A549 (cell line): Measurements from ENCODE around the gene PSMB1. TPM values are rescaled to one million over a fixed set of nuclear protein-coding genes. Genes with fewer than 3 reads are reported as not detected.

Experiments
- ATAC-seq, 2 experiments: fragments of 200-7000 bp in 1 of 2; fragments of >200 bp in 1 of 2; cut with Nextera tagmentation in 1 of 2; cut with Tn5 transposase in 1 of 2; 3 replicates each; pipeline versions ENCODE4 v1.8.0 to v1.9.1; 2018 to 2020; ENCODE audit warnings: mild to moderate bottlenecking in 1 of 2, moderate library complexity in 1 of 2
- CTCF ChIA-PET: fragments of 300-600 bp; sonication (Branson Sonifier 250); formaldehyde crosslinking; extraction: SDS; loops from one replicate; lab custom pipeline; 2021; ENCODE audit warnings: antibody characterized with exemption, inconsistent platforms; lab: Yijun Ruan, JAX
- POLR2A ChIA-PET: fragments of 350-600 bp; formaldehyde crosslinking; extraction: SDS; loops from one replicate; lab custom pipeline; 2021; ENCODE audit warnings: antibody characterized with exemption, inconsistent platforms; lab: Yijun Ruan, JAX
- DNase-seq, 2 experiments: peaks; one replicate each; pipeline versions ENCODE4 v3.0.0 to v3.0.0-alpha.2; 2011 to 2016; ENCODE audit warnings: low read depth in 1 of 2, low spot score in 1 of 2
- FAIRE-seq: peaks from 2 replicates; lab custom pipeline; 2011; peaks lifted over from hg19 to GRCh38; lab: Jason Lieb, UNC
- H3K27ac ChIP-seq, 2 experiments: fragments of >200 bp; sonication (Bioruptor Twin); formaldehyde crosslinking; 3 replicates each; pipeline ENCODE4 v1.5.1; 2016 to 2017
- H3K4me1 ChIP-seq: fragments of >200 bp; sonication (Bioruptor Twin); formaldehyde crosslinking; 3 replicates; pipeline ENCODE4 v1.6.1; 2016
- H3K4me2 ChIP-seq: fragments of >200 bp; sonication (Bioruptor Twin); formaldehyde crosslinking; 3 replicates; pipeline ENCODE4 v1.6.1; 2016
- H3K4me3 ChIP-seq: fragments of >200 bp; sonication (Bioruptor Twin); formaldehyde crosslinking; 3 replicates; pipeline ENCODE4 v1.5.1; 2016
- H3K9me3 ChIP-seq: fragments of >200 bp; sonication (Bioruptor Twin); formaldehyde crosslinking; 3 replicates; pipeline ENCODE4 v1.6.1; 2016
- CBX2 ChIP-seq: fragments of 200-600 bp; sonication (generic); IDR thresholded peaks from 2 replicates; pipeline ENCODE4 v1.6.1; 2016; ENCODE audit warnings: low read depth, mild to moderate bottlenecking, borderline replicate concordance
- CEBPB ChIP-seq, 2 experiments: fragments of >200 bp in 1 of 2; sonication (Bioruptor Twin) in 1 of 2; formaldehyde crosslinking in 1 of 2; IDR thresholded peaks; 2 replicates each; pipeline ENCODE4 v1.6.1; 2012 to 2016
- CHD2 ChIP-seq: fragments of 150-350 bp; IDR thresholded peaks from 2 replicates; pipeline ENCODE4 v1.6.1; 2014; ENCODE audit warnings: low read length; ENCODE audit not compliant: partially characterized antibody
- ESRRA ChIP-seq: fragments of 150-350 bp; IDR thresholded peaks from 2 replicates; pipeline ENCODE4 v1.6.1; 2014; ENCODE audit warnings: mild to moderate bottlenecking, low read length, borderline replicate concordance
- FOSL2 ChIP-seq, 2 experiments: fragments of 450-650 bp in 1 of 2; fragments of >200 bp in 1 of 2; sonication (Bioruptor Twin) in 1 of 2; formaldehyde crosslinking; IDR thresholded peaks; 2 replicates each; pipeline versions ENCODE4 v1.5.0 to v1.6.1; 2016 to 2020; ENCODE audit warnings: mild to moderate bottlenecking in 1 of 2, moderate library complexity in 1 of 2
- HOXA7 ChIP-seq: fragments of 250-450 bp; sonication (Bioruptor Pico); IDR thresholded peaks from 2 replicates; pipeline ENCODE4 v1.5.0; 2020; ENCODE audit warnings: mild to moderate bottlenecking, moderate library complexity
- MAFK ChIP-seq: fragments of 450-650 bp; IDR thresholded peaks from 2 replicates; pipeline ENCODE4 v1.6.1; 2014; ENCODE audit not compliant: partially characterized antibody
- NFE2L2 ChIP-seq: fragments of 150-350 bp; conservative IDR thresholded peaks from 2 replicates; pipeline ENCODE4 v1.6.1; 2014; ENCODE audit warnings: low read length
- PHF8 ChIP-seq: fragments of 200-600 bp; sonication (generic); IDR thresholded peaks from 2 replicates; pipeline ENCODE4 v1.6.1; 2016; ENCODE audit warnings: low read depth, mild to moderate bottlenecking, antibody characterized with exemption, moderate library complexity, borderline replicate concordance
- TFCP2L1 ChIP-seq: fragments of 250-450 bp; sonication (Bioruptor Pico); IDR thresholded peaks from 2 replicates; pipeline ENCODE4 v1.5.0; 2021; ENCODE audit warnings: mild to moderate bottlenecking
- ZSCAN20 ChIP-seq: fragments of 250-450 bp; sonication (Bioruptor Pico); IDR thresholded peaks from 2 replicates; pipeline ENCODE4 v1.8.0; 2022; ENCODE audit warnings: mild to moderate bottlenecking, moderate library complexity
- WGBS: methylation state at CpG from one replicate; pipeline ENCODE4 v1.1.6; 2017; ENCODE audit errors: missing lambda C conversion rate; 5-methylcytosine and 5-hydroxymethylcytosine counted together
- polyA plus RNA-seq, 4 experiments: library from polyadenylated mRNA; depleted of rRNA in 3 of 4; stranded (reverse); fragments of >200 nt; fragmentation: RNase III in 1 of 4; extraction: RNeasy Plus Mini Kit Qiagen cat#74134 plus additional on column Dnase treatment in 1 of 4; gene quantifications; 2 replicates in 3 of 4; 3 replicates in 1 of 4; pipeline ENCODE4 v1.2.3, GENCODE V29; 2011 to 2017
- TF ChIP-seq, protein P1 (sequence below): fragments of >200 bp; sonication (Bioruptor Twin); formaldehyde crosslinking; IDR thresholded peaks from 3 replicates; pipeline ENCODE4 v1.6.1; 2016
- TF ChIP-seq, protein P2 (sequence below): fragments of >200 bp; sonication (Bioruptor Twin); formaldehyde crosslinking; IDR thresholded peaks from 3 replicates; pipeline ENCODE4 v1.5.1; 2016
- TF ChIP-seq, protein P3 (sequence below): fragments of 150-350 bp; IDR thresholded peaks from 2 replicates; pipeline ENCODE4 v1.6.1; 2014; ENCODE audit warnings: low read depth, mild to moderate bottlenecking, low read length

The PSMB1 gene
- polyA plus RNA-seq, 2 of the 4 experiments (the other 2 are of a cell fraction) = 267 to 306 TPM

DNA sequence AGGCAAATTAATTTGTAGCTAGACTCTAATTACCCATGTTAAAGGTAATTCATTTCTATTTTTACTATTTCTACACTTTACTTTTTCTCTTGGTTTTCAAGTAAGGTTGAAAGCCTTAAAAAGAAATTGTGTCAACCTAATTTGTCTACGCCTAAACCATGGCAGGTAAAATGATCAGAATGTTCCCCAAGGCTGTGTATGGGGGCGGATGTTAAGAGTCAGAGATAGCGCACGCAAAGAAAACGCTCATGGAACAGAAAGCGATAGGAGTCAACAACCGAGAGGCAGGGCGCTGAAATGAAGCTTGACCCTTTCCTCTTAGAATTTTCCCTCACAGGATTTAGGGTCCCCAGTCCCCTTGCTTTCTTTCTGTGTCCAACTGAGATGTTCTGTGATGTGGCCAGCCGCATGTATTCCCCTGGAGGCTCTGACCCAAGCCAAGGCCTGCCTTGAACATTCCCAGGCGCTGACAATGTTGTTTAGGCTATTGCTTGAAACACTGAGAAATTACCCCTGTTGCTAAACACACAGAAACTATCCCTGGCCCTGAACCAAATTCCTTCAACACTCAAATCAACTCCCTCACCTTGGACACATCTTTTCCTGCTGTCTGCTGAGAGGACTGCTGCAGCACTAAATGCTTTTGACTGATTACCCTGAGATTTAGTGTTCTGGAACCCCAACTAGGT is 10.9 kb downstream of the PSMB1 start:
- TF ChIP-seq MAFK (no peak), TFCP2L1 (no peak), PHF8 (no peak), ESRRA (no peak), CBX2 (no peak), HOXA7 (CRISPR knock-in tag) (no peak)
- TF ChIP-seq, protein P1, sequence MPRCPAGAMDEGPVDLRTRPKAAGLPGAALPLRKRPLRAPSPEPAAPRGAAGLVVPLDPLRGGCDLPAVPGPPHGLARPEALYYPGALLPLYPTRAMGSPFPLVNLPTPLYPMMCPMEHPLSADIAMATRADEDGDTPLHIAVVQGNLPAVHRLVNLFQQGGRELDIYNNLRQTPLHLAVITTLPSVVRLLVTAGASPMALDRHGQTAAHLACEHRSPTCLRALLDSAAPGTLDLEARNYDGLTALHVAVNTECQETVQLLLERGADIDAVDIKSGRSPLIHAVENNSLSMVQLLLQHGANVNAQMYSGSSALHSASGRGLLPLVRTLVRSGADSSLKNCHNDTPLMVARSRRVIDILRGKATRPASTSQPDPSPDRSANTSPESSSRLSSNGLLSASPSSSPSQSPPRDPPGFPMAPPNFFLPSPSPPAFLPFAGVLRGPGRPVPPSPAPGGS = no peak
- TF ChIP-seq, protein P2, sequence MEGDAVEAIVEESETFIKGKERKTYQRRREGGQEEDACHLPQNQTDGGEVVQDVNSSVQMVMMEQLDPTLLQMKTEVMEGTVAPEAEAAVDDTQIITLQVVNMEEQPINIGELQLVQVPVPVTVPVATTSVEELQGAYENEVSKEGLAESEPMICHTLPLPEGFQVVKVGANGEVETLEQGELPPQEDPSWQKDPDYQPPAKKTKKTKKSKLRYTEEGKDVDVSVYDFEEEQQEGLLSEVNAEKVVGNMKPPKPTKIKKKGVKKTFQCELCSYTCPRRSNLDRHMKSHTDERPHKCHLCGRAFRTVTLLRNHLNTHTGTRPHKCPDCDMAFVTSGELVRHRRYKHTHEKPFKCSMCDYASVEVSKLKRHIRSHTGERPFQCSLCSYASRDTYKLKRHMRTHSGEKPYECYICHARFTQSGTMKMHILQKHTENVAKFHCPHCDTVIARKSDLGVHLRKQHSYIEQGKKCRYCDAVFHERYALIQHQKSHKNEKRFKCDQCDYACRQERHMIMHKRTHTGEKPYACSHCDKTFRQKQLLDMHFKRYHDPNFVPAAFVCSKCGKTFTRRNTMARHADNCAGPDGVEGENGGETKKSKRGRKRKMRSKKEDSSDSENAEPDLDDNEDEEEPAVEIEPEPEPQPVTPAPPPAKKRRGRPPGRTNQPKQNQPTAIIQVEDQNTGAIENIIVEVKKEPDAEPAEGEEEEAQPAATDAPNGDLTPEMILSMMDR = no peak
- TF ChIP-seq, protein P3, sequence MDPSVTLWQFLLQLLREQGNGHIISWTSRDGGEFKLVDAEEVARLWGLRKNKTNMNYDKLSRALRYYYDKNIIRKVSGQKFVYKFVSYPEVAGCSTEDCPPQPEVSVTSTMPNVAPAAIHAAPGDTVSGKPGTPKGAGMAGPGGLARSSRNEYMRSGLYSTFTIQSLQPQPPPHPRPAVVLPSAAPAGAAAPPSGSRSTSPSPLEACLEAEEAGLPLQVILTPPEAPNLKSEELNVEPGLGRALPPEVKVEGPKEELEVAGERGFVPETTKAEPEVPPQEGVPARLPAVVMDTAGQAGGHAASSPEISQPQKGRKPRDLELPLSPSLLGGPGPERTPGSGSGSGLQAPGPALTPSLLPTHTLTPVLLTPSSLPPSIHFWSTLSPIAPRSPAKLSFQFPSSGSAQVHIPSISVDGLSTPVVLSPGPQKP = no peak
- FAIRE-seq (no peak), DNase-seq (no peak), ATAC-seq (no peak)
- 91% methylated on average over 10 of the region's 10 CpGs for WGBS
- Histone ChIP-seq H3K4me3 (no peak overlapping the region), H3K4me1 (no peaks in the 10 kb centered on the region), H3K9me3 (no peaks in the 10 kb centered on the region), H3K27ac (no peak overlapping the region), H3K4me2 (no peak overlapping the region)
- ChIA-PET POLR2A (no interaction called here), CTCF (interaction anchor here (0.8 to 2.3 kb wide), 3 partner anchors 12 to 710 kb away, joined by 3 to 11 read pairs (median 3); no protein-coding TSS in a partner anchor)

GRCh38 chr6:170537329-170537728 is 15.8 kb downstream of the PSMB1 start:
- no peak for ATAC-seq
- H3K9me3 ChIP-seq = no peaks in the 10 kb centered on the region
- no peak overlapping the region for H3K4me2 ChIP-seq
- DNase-seq = no peak
- H3K4me1 ChIP-seq = no peaks in the 10 kb centered on the region
- H3K4me3 ChIP-seq = no peak overlapping the region
- 93% methylated on average over 4 of the region's 4 CpGs for WGBS
- TF ChIP-seq ZSCAN20 (CRISPR knock-in tag) = no peak
- TF ChIP-seq CHD2 = no peak
- TF ChIP-seq ESRRA = no peak
- TF ChIP-seq FOSL2 (IDR thresholded peaks at IDR 0.05) = no peak
- no peak for TF ChIP-seq FOSL2 (CRISPR knock-in tag; IDR thresholded peaks at IDR 0.05)
- TF ChIP-seq, protein P2 = no peak
- TF ChIP-seq, protein P3 = no peak
- TF ChIP-seq CEBPB (IDR thresholded peaks at IDR 0.05) = no peak
- no peak for TF ChIP-seq NFE2L2
- POLR2A ChIA-PET = no interaction called here
- CTCF ChIA-PET = interaction anchor here (2.0 kb wide), 1 partner anchor 8 kb away, joined by 15 read pairs; no protein-coding TSS in a partner anchor
- FAIRE-seq = no peak
- H3K27ac ChIP-seq = no peak overlapping the region
